ENCODE results near the gene MYCN. TPM values are rescaled to one million over a fixed set of nuclear protein-coding genes. Genes with fewer than 3 reads are reported as not detected.

The MYCN gene
- polyA plus RNA-seq, 12 donors: 6.0 to 11.9 (median 7.5) TPM; not detected in 1

GRCh38 chr2:15974565-15975260 is 34.4 kb downstream of the MYCN start:
- no peak for DNase-seq

DNA sequence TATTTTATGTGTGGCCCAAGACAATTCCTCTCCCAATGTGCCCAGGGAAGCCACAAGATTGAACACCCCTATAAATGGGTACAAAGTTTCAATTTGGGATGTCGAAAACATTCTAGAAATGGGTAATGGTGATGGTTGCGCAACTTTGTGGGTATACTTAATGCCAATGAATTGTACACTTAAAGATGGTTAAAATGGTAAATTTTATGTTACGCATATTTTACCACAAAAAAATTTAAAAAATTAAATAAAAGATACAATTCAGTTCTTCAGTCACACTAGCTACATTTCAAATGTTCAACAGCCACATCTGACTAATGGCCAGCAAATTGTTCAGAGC is 34.9 kb downstream of the MYCN start:
- DNase-seq: no peak

GRCh38 chr2:15975676-15976075 is 35.3 kb downstream of the MYCN start:
- no peak for DNase-seq

- DNase-seq: no peak
These were observed 36.0 kb downstream of the MYCN start for GRCh38 chr2:15976354-15976753.

- no peak for DNase-seq
These were observed 38.9 kb downstream of the MYCN start for GRCh38 chr2:15979051-15979758.

DNA sequence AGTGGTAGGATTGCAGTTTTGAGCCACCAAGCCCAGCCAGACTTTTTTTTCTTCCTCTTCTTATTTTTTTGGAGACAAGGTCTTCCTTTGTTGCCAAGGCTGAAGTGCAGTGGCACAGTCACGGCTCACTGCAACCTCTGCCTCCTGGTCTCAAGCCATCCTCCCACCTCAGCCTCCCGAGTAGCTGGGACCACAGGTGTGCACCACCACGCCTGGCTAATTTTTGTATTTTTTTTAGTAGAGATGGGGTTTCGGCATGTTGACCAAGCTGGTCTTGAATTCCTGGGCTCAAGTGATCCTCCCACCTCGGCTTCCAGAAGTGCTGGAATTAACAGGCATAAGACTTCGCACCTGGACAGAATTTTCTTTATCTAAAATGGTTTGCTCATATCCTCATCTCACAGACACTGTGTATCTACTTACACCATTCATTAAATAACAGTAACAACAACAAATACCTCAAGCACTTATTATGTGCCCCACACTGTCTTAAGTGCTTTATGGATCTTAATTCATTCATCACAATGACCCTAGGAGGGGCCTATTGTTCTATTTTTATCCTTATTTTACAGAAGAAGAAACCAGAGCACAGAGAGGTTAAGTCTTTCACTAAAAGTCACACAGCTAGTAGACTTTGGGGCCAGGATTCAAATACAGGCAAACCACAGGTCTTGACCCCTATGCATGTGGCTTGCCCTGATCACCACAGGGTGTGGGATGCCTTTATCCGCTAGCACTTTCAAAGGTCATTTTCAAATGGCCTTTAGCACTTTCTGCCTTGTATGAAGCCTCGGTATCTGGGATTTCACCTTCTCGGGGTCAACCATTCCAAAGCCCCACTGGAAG is 39.6 kb downstream of the MYCN start:
- no peak for DNase-seq

DNA sequence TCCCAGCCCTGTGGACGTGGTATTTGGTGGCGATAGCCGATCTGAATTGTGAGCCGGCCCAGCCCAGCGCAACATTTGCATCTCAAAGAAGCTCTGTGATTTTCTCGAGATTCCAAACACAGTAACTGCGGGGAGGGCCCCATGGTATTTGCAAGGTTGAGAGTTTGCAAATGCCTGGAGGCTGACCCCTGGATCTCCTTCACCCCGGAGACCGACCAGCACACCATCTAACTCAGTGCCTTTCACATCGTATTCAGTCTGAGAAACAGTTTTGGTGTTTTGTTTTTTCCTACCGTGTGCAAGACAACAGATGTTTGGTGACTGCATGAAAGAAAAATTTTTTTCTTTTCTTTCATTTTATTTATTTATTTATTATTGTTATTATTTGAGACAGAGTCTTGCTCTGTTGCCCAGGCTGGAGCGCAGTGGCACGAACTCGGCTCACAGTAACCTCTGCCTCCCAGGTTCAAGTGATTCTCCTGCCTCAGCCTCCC is 40.3 kb downstream of the MYCN start:
- no peak for DNase-seq

GRCh38 chr2:15981646-15982045 is 41.3 kb downstream of the MYCN start:
- DNase-seq: no peak

GRCh38 chr2:15982285-15983044 is 42.1 kb downstream of the MYCN start:
- DNase-seq: no peak

DNA sequence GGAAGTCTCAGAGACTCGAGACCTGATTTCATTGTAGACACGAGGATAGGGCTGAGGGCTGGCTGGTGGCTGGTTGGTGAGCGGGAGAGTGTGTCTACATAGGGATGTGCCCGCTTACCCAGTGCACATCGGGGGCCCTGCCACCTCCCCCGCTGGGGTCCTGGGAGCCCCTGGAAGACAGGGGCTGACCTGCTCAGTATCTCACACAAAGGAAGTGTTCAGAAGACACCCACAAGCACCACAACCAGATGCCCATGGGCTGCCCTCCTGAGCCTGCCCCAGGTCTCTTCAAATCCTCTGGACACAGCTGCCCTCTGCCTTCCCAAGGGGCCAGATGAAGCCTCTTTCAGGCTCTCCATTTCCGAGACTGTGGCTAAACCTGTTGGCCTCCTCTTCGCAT is 43.1 kb downstream of the MYCN start:
- no peak for DNase-seq

- DNase-seq: peak; percentile 41
These were observed 44.3 kb downstream of the MYCN start for GRCh38 chr2:15984368-15985255.

DNA sequence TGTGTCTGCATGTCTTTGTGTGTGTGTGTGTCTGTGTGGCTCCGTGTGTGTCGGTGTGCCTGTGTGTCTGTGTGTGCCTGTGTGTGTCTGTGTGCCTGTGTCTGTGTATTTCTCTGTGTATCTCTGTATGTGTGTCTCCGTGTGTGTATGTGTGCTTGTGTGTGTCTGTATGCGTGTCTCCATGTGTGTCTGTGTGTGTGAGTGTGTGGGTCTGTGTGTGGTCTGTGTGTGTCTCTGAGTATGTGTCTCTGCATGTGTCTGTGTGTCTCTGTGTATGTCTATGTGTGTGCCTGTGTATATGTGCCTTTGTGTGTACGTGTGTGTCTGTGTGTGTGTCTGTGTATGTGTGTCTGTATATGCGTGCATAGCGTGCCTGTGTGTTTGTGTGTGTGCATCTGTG is 45.2 kb downstream of the MYCN start:
- no peak for DNase-seq

DNA sequence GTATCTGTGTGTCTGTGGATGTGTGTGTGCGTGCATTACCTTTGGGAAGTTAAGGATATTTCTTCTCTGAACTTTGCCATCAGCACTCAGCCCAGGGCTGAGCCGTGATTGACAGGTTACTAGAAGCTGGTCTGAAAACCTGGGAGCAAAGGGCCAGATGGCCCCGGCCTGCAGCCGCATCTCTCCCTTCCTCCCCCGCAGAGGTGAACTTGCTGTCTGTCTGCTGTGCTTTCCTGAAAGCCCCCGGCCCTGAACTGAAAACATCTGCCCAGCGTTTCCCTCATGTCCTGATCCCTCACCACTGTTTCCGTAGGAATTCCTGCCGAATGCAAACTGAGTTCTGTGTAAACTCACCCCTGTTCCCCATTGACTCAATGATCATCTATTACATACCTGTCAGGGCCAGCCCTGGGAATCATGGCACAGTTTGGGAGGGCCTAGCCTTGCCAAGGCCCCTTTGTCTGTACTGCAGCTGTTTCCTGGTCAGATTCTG is 45.8 kb downstream of the MYCN start:
- DNase-seq: no peak

DNA sequence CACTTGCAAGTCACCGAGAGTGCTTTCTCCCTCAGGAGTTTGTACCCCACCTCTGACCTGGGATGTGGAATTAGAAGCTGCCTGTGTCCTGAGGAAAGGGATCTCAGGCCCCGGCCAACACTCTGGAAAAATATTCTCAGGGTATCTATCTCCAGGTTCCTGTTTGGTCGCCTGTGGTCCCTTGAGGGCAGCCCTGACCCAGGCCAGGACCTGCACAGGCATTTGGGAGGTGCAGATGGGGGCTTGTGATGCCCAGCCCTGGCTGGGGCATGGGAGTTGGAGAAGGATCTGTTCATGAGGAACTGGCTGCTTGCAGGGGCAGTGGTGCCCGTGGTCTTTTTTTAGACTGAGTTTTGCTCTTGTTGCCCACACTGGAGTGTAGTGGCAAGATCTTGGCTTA is 46.3 kb downstream of the MYCN start:
- no peak for DNase-seq

DNA sequence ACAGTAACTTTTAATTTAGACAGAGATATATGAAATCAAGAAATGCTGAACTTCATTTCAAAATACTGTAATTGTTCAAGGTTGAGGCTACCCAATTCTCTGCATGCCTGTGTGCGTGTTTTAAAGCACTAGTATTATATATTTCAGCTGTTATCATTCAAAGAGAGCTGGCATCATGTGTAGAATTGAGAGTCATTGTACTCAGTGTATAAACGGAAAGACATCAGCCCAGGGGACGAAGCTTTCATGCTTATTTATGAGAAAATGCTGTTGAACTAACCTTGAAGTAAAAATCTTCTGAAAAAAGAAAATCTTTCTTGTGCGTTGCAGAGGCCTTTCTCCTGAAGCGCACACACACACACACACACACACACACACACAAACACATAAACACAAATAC is 48.4 kb downstream of the MYCN start:
- DNase-seq: no peak

DNA sequence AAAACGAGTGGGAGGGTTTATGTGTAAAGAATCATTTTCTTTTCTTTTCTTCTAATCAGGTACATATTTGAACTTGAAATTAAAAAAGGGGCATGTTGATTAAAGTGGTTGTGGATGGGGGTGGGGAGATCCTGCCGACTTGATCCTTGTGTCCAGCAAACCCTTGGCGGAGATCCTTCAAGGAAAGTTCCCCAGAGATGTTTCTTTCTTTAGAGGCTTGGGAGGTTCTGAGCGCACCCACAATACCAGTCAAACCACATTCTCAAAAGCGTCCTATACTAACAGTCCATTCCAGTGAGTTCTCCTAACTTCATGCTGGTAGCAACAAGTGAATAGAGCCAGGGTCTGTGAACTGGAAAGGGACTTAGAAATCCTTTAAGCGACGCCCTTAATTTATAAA is 49.2 kb downstream of the MYCN start:
- DNase-seq: no peak

- no peak for DNase-seq
These were observed 50.1 kb downstream of the MYCN start for GRCh38 chr2:15990151-15991101.

DNA sequence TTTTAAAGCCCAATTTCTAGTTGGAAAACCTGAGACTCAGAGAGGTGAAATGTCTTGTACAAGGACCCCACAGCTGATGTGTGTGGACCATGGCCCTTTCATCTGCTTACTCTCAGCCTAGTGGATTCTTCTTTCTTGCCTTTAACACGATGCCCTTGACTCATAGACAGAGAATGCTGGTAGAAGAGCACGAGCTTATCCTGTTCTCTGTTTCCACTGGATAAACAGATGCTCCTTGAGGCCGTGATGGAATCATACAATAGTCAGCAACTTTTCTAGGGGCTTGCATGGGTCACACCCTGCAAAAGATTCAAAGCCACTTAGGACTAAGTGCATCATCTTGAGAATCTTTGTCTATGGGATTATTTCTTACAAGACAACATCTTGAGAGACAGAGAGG is 50.9 kb downstream of the MYCN start:
- no peak for DNase-seq

GRCh38 chr2:15992457-15993231 is 52.3 kb downstream of the MYCN start:
- DNase-seq: no peak
